Activated naive CD4-positive, alpha-beta T cell treated with anti-CD3 and anti-CD28 coated beads, Interleukin-2, amount 50 U/mL, for 24 hours (primary cell): ENCODE results near the gene SOHLH2.

Source experiments
- H3K27ac Mint-ChIP-seq: one replicate; pipeline ENCODE4 v1.8.0; 2021; ENCODE audit warnings: mild to moderate bottlenecking, mixed read lengths
- H3K27me3 Mint-ChIP-seq: one replicate; pipeline ENCODE4 v1.8.0; 2021; ENCODE audit warnings: mixed read lengths
- H3K36me3 Mint-ChIP-seq: one replicate; pipeline ENCODE4 v1.8.0; 2021; ENCODE audit warnings: mixed read lengths
- H3K4me1 Mint-ChIP-seq: one replicate; pipeline ENCODE4 v1.8.0; 2021; ENCODE audit warnings: mixed read lengths
- H3K4me3 Mint-ChIP-seq: one replicate; pipeline ENCODE4 v1.8.0; 2021; ENCODE audit warnings: mild to moderate bottlenecking, mixed read lengths
- H3K9me3 Mint-ChIP-seq: one replicate; pipeline ENCODE4 v1.8.0; 2021; ENCODE audit warnings: mixed read lengths

Gene SOHLH2

GRCh38 chr13:36211567-36211966 lies 2.8 kb downstream of the SOHLH2 start:
- Mint-ChIP-seq H3K27ac (no peak overlapping the region), H3K4me3 (no peak overlapping the region), H3K36me3 (no peaks in the 10 kb centered on the region), H3K27me3 (peaks cover 1% of the 10 kb centered on the region), H3K4me1 (no peaks in the 10 kb centered on the region), H3K9me3 (no peaks in the 10 kb centered on the region)

- H3K27me3 Mint-ChIP-seq = peaks cover 1% of the 10 kb centered on the region
- no peaks in the 10 kb centered on the region for H3K4me1 Mint-ChIP-seq
- H3K27ac Mint-ChIP-seq = no peak overlapping the region
- H3K9me3 Mint-ChIP-seq = no peaks in the 10 kb centered on the region
- H3K36me3 Mint-ChIP-seq = no peaks in the 10 kb centered on the region
- H3K4me3 Mint-ChIP-seq = no peak overlapping the region
These were observed 3.6 kb downstream of the SOHLH2 start for GRCh38 chr13:36210738-36211137.

- Mint-ChIP-seq H3K9me3 (no peaks in the 10 kb centered on the region), H3K36me3 (no peaks in the 10 kb centered on the region), H3K27me3 (peaks cover 1% of the 10 kb centered on the region), H3K4me3 (no peak overlapping the region), H3K27ac (no peak overlapping the region), H3K4me1 (no peaks in the 10 kb centered on the region)
These were observed 6.7 kb downstream of the SOHLH2 start for GRCh38 chr13:36207672-36208071.

GRCh38 chr13:36193151-36193855 lies 21.1 kb downstream of the SOHLH2 start:
- no peak overlapping the region for H3K27ac Mint-ChIP-seq
- no peaks in the 10 kb centered on the region for H3K36me3 Mint-ChIP-seq
- H3K27me3 Mint-ChIP-seq = peaks cover 2% of the 10 kb centered on the region
- H3K9me3 Mint-ChIP-seq = no peaks in the 10 kb centered on the region
- H3K4me1 Mint-ChIP-seq = no peaks in the 10 kb centered on the region
- H3K4me3 Mint-ChIP-seq = no peak overlapping the region

- H3K4me1 Mint-ChIP-seq = no peaks in the 10 kb centered on the region
- no peak overlapping the region for H3K4me3 Mint-ChIP-seq
- H3K36me3 Mint-ChIP-seq = no peaks in the 10 kb centered on the region
- peaks cover 2% of the 10 kb centered on the region for H3K27me3 Mint-ChIP-seq
- no peaks in the 10 kb centered on the region for H3K9me3 Mint-ChIP-seq
- no peak overlapping the region for H3K27ac Mint-ChIP-seq
These were observed 22.2 kb downstream of the SOHLH2 start for GRCh38 chr13:36192166-36192565.

GRCh38 chr13:36190771-36191170 lies 23.6 kb downstream of the SOHLH2 start:
- no peaks in the 10 kb centered on the region for H3K9me3 Mint-ChIP-seq
- peaks cover 2% of the 10 kb centered on the region for H3K27me3 Mint-ChIP-seq
- no peaks in the 10 kb centered on the region for H3K4me1 Mint-ChIP-seq
- H3K36me3 Mint-ChIP-seq = no peaks in the 10 kb centered on the region
- H3K27ac Mint-ChIP-seq = no peak overlapping the region
- H3K4me3 Mint-ChIP-seq = no peak overlapping the region

- Mint-ChIP-seq H3K4me1 (no peaks in the 10 kb centered on the region), H3K36me3 (no peaks in the 10 kb centered on the region), H3K27me3 (peaks cover 2% of the 10 kb centered on the region), H3K4me3 (no peak overlapping the region), H3K27ac (no peak overlapping the region), H3K9me3 (no peaks in the 10 kb centered on the region)
These were observed 25.9 kb downstream of the SOHLH2 start for GRCh38 chr13:36188441-36188840.

GRCh38 chr13:36183901-36184300 lies 30.5 kb downstream of the SOHLH2 start:
- Mint-ChIP-seq H3K9me3 (no peaks in the 10 kb centered on the region), H3K27ac (no peak overlapping the region), H3K4me3 (no peak overlapping the region), H3K27me3 (peaks cover 2% of the 10 kb centered on the region), H3K4me1 (no peaks in the 10 kb centered on the region), H3K36me3 (no peaks in the 10 kb centered on the region)

- Mint-ChIP-seq H3K27ac (no peak overlapping the region), H3K27me3 (no peaks in the 10 kb centered on the region), H3K4me1 (no peaks in the 10 kb centered on the region), H3K36me3 (no peaks in the 10 kb centered on the region), H3K4me3 (no peak overlapping the region), H3K9me3 (no peaks in the 10 kb centered on the region)
These were observed 38.7 kb downstream of the SOHLH2 start for GRCh38 chr13:36175621-36176020.

GRCh38 chr13:36174923-36175322 lies 39.4 kb downstream of the SOHLH2 start:
- Mint-ChIP-seq H3K9me3 (no peaks in the 10 kb centered on the region), H3K27ac (no peak overlapping the region), H3K4me3 (no peak overlapping the region), H3K27me3 (no peaks in the 10 kb centered on the region), H3K4me1 (no peaks in the 10 kb centered on the region), H3K36me3 (no peaks in the 10 kb centered on the region)

- Mint-ChIP-seq H3K27ac (no peak overlapping the region), H3K9me3 (no peaks in the 10 kb centered on the region), H3K27me3 (no peaks in the 10 kb centered on the region), H3K4me1 (no peaks in the 10 kb centered on the region), H3K4me3 (no peak overlapping the region), H3K36me3 (no peaks in the 10 kb centered on the region)
These were observed 40.6 kb downstream of the SOHLH2 start for GRCh38 chr13:36173571-36174322.

- Mint-ChIP-seq H3K9me3 (no peaks in the 10 kb centered on the region), H3K27ac (no peak overlapping the region), H3K4me1 (no peaks in the 10 kb centered on the region), H3K27me3 (no peaks in the 10 kb centered on the region), H3K36me3 (no peaks in the 10 kb centered on the region), H3K4me3 (no peak overlapping the region)
These were observed 48.3 kb downstream of the SOHLH2 start for GRCh38 chr13:36166046-36166445.

- no peak overlapping the region for H3K27ac Mint-ChIP-seq
- peaks cover 9% of the 10 kb centered on the region for H3K9me3 Mint-ChIP-seq
- H3K36me3 Mint-ChIP-seq = no peaks in the 10 kb centered on the region
- H3K4me3 Mint-ChIP-seq = no peak overlapping the region
- no peaks in the 10 kb centered on the region for H3K27me3 Mint-ChIP-seq
- no peaks in the 10 kb centered on the region for H3K4me1 Mint-ChIP-seq
These were observed 50.5 kb downstream of the SOHLH2 start for GRCh38 chr13:36163809-36164308.

GRCh38 chr13:36163286-36163685 lies 51.1 kb downstream of the SOHLH2 start:
- Mint-ChIP-seq H3K27me3 (no peaks in the 10 kb centered on the region), H3K36me3 (no peaks in the 10 kb centered on the region), H3K27ac (no peak overlapping the region), H3K4me3 (no peak overlapping the region), H3K9me3 (peaks cover 9% of the 10 kb centered on the region), H3K4me1 (no peaks in the 10 kb centered on the region)

GRCh38 chr13:36160297-36160696 lies 54.1 kb downstream of the SOHLH2 start:
- no peaks in the 10 kb centered on the region for H3K36me3 Mint-ChIP-seq

GRCh38 chr13:36158611-36159010 lies 55.7 kb downstream of the SOHLH2 start:
- no peak overlapping the region for H3K27ac Mint-ChIP-seq
- H3K4me3 Mint-ChIP-seq = no peak overlapping the region
- peaks cover 12% of the 10 kb centered on the region for H3K9me3 Mint-ChIP-seq
- H3K4me1 Mint-ChIP-seq = no peaks in the 10 kb centered on the region
- H3K36me3 Mint-ChIP-seq = peaks cover 2% of the 10 kb centered on the region
- peaks cover 7% of the 10 kb centered on the region for H3K27me3 Mint-ChIP-seq

More at GRCh38 chr13:36160297-36160696, 54.1 kb downstream of the SOHLH2 start:
- H3K4me3 Mint-ChIP-seq = no peak overlapping the region
- H3K27ac Mint-ChIP-seq = no peak overlapping the region
- peaks cover under 1% of the 10 kb centered on the region for H3K27me3 Mint-ChIP-seq
- peaks cover 12% of the 10 kb centered on the region for H3K9me3 Mint-ChIP-seq
- no peaks in the 10 kb centered on the region for H3K4me1 Mint-ChIP-seq
